HG02981 (cell line): Measurements from ENCODE around the gene NBEA.
A peak's percentile ranks its signal among the peaks of the same experiment; 100 is the strongest.

ENCODE experiments used
- ATAC-seq: cut with Tn5 transposase; IDR thresholded peaks from one replicate; pipeline ENCODE4 v1.9.1; 2021; ENCODE audit warnings: mild to moderate bottlenecking, moderate library complexity; ENCODE audit not compliant: unreplicated experiment

NBEA gene

GRCh38 chr13:35695448-35695770, 753.3 kb downstream of the NBEA start:
- ATAC-seq, result no peak

- ATAC-seq, result no peak
These were observed 755.2 kb downstream of the NBEA start for GRCh38 chr13:35697186-35697730.

DNA sequence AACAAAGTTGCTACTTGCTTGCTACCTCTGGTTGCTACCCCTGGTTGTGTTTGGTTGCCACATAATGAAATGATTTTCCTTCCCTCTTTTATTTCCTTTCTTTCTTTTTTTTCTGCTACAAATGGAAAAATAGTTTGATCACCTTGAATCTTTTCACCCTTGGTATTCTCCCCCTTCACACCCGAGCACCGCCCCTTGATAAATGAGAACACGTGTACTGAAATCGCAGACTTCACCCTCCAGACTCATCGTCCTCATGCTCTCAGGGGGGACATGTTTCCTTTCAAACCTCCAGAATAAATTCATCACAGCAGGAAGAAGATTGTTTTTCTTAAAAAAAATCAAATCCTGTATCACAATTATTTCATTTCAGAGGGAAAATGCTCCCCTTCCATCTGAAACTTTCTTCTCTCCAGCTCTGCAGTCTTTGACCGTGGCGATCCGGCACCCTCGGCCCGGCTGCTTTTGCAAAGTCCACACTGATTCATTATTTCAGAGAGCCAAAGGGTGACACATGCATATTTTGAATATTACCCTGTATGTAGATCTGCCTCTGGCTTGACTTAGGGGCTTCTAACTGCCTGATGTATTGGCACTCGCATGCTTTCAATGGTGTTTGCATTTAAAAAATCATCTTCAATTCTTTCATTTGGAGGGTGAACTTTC, 757.0 kb downstream of the NBEA start:
- no peak for ATAC-seq

DNA sequence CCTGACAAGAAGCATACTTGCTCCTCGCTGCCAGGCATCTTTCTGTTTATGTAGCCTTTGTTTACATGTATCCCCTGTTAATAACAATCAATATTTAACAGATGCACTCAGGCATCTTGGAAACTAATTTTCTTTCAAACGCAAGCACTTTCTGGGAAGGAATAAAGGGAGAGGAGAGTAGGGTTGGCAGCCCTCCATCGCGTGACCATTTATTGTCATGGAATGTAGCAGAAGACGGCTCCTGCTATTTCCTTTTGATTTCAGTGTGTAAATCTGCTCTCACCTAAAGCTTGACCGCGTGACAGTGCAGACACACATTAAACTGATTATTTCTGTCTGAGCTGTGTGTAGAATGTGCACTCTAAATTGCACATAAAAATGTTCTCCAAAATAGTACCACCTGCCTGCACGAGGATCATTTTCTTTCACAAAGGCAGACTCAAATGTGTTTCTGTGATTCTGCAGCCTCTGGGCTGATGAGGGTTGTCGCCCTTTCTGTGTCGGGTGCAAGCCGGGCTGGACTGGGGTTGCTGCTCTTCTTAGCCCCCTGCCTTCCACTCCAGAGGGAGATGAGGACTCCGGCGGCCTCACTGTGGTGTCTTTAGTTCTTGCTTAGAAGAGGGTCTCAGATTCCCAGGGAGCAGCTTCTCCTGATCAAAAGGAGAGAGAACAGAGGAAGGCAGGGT, 757.9 kb downstream of the NBEA start:
- ATAC-seq, result no peak

GRCh38 chr13:35700671-35701070, 758.6 kb downstream of the NBEA start:
- ATAC-seq, result no peak

GRCh38 chr13:35702316-35702715, 760.2 kb downstream of the NBEA start:
- ATAC-seq, result no peak

GRCh38 chr13:35703061-35703460, 761.0 kb downstream of the NBEA start:
- no peak for ATAC-seq

DNA sequence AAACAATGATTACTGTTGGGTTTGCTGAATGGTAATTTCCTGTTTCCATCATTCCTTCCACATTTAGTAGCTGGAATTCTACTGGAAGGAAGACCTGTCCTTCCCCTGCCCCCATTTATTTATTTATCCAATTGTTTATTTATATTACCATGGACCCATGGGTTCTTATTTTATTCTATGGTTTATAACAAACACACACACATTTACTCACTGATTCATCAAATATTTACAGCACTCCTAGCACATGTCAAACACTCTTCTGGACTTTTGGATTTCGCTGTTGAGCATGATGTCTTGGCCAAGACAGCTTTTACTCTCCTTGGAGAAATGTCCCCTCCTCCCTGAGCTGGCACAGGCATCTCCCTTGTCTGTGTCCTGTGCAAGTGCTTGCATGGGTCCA, 762.3 kb downstream of the NBEA start:
- ATAC-seq, result no peak

- ATAC-seq, result no peak
These were observed 764.2 kb downstream of the NBEA start for GRCh38 chr13:35706281-35706680.

GRCh38 chr13:35706721-35707120, 764.7 kb downstream of the NBEA start:
- no peak for ATAC-seq

- ATAC-seq, result no peak
These were observed 769.8 kb downstream of the NBEA start for GRCh38 chr13:35711909-35712308.

- ATAC-seq, result no peak
These were observed 771.1 kb downstream of the NBEA start for GRCh38 chr13:35712907-35713761.

GRCh38 chr13:35714121-35714520, 772.1 kb downstream of the NBEA start:
- no peak for ATAC-seq

DNA sequence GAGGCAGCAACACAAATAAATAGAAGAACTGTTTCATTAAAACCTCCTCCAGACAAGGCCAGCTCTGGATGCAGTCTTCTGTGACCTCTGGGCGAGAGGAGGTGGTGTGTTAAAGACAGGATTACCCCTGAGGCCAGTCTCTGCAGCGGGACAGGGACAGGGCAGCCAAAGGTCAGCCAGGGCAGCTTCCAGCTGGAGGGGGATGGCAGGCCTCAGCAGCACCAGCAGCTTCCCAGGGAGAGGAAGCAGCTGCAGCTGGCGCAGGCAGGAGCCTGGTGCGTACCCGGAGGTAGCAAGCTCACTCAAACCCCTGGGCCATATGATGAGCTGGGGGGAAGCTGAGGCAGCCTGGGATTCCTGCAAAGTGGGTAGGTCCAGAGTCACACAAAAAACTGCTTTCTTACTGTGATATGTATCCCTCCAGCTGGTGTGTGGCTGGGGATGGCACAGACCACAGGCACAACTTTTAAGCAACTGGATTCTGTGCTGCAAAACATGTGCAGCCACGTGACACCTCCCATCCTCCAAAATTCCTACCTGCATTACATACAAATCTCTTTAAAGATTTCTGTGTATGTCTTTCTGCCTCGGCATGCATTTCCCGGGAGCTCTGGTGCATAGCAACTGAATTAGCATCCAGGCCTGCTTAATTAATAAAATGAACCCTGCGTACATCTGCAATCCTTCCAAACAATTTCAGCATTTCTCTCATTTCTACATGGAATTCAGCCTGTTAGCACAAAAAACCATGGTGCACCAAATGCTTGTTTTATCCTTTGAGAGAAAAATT, 772.7 kb downstream of the NBEA start:
- no peak for ATAC-seq

DNA sequence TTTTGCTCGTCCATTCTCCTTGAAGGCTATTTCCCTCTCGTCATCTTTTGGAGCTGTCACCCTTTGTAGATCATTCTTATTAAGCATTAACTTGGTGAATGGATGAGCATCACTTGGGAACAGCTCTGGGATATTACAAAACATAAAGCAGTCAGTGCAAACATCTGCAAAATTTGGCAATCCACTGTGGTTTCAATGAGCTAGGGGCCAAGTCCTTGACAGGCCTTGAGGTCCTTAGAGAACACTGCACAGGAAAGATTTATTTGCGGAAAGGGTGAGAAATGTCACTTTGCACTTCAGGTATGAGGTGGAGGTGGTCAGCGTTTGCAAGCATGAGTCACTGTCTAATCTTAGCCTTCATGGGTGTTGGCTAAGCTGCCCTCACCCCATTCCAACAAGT, 774.1 kb downstream of the NBEA start:
- ATAC-seq, result no peak

GRCh38 chr13:35716729-35717128, 774.7 kb downstream of the NBEA start:
- ATAC-seq, result no peak

DNA sequence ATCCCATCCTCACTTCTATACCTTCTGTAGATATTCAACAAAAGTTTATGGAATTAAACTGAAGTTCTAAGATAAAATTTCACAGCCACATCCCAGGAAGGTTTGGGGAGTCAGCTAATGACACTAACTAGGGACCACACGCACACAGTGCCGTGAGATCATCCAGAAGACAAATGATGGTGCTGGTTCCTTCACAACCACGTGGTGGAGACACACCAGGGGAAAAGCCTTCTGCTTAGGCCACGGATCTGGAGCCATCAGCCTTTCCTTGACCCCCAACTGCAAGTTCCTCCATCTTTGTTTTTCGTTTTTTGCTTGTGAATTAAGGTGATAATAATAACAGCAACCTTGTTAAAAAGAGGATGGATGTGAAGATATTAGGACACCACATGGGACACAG, 776.0 kb downstream of the NBEA start:
- no peak for ATAC-seq

DNA sequence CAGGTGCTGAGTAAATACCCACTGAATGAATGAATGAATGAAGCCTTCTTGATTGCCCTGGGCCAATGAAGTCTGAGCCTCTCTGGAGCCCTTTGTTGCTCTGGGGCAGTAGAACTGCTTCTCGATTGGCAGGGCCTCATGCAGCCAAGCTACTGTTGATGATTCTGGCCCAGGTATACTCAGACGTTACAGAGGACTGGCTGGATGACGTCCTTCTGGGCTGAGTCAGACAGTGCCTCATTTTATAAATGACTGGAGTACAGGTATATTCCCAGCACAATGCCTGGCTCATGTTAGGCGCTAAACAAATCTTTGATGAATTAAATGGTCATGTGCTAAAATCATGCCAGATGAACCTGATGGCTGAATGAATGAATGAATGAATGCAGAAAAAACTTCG, 778.2 kb downstream of the NBEA start:
- ATAC-seq, result no peak

GRCh38 chr13:35720690-35721554, 778.9 kb downstream of the NBEA start:
- peak; percentile 47 for ATAC-seq
